Activated CD4-positive, alpha-beta T cell treated with anti-CD3 and anti-CD28 coated beads, Interleukin-2, amount 50 U/mL, for 16 hours (primary cell): Measurements from ENCODE around the gene DGKE.

Experiments used
- DNase-seq: peaks from one replicate; pipeline ENCODE4 v3.0.0-alpha.2; 2020

The DGKE gene

DNA sequence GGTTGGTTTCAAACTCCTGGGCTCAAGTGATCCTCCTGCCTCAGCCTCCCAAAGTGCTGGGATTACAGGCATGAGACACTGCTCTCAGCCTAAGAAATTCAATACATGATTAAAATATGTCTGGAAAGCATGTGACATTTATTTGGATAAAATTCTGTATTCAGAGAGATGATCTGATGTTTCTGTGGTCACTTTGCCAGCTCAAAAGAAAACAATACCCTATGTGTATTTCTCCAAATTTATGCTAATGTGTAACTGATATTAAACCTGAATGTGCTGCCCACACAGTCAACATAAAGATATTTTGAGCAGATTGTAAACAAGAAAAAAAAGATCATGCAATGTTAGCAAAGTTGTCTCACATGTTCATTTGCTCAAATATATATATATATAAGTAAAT lies 16.9 kb upstream of the DGKE start:
- DNase-seq: no peak

DNA sequence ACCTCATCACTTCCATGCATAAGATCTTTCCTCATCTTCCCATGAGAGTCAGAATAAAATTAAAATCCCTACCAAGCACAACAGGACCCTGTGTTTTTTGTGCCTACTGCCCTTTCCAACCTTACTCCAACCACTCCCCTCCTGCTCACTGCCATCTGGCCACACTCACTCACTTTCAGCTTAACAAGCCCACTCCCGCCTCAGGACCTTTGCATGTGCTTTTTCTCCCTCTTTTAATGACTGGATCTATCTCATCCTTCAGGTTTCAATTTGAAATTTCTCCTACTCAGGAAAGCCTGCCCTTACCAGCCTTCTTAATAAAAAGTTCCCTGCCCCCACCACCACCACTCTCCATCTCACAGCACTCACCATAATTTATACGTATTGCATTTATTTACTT lies 14.9 kb upstream of the DGKE start:
- DNase-seq: no peak

DNA sequence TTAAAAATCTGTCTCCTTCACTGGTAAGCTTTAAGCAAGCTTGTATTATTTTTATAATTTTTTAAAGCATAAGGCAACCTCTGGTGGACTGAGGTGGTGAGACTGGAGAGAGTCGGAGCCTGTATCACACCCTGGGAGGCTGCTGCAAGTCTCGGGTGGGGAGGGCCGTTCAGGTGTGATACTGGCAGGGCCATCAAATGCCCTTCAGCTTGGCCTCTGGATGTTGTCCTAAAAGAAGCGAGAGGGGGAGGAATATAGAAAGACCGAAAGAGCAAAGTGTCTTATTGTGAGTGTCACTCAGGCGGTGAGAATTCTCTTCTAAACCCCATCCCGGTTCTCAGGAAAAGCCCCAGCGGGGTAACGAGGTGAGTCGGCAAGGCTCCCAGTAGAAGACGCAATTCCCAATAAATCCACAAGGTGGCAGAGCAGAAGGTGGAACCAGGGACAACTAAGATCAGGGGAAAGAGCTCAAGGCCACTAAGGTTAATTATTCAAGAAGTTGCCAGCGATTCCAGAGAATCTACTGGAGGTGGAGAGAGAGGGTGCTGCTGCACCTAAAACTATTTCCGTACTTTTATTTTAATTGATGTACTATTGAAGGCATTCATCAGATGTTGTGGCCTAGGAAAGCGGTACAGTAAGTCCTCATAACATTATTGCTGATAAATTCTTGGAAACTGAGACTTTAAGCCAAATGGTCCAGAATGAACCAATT lies 14.4 kb upstream of the DGKE start:
- peak; percentile 83 for DNase-seq

DNA sequence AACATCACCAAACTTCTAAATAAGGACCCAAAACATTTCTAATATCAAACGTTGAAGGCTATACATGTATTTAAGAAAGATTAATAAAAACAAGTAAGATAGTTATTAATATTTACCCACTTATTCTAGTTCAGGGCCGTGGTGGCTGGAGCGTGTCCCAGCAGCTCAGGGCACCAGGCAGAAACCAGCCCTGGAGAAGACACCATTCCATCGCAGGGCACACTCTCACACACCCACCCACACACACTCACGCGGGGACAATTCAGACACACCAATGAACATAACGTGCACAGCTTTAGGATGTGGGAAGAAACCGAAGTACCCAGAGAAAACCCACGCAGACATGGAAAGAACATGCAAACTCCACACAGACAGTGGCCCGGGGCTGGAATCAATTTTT lies 13.7 kb upstream of the DGKE start:
- no peak for DNase-seq

DNA sequence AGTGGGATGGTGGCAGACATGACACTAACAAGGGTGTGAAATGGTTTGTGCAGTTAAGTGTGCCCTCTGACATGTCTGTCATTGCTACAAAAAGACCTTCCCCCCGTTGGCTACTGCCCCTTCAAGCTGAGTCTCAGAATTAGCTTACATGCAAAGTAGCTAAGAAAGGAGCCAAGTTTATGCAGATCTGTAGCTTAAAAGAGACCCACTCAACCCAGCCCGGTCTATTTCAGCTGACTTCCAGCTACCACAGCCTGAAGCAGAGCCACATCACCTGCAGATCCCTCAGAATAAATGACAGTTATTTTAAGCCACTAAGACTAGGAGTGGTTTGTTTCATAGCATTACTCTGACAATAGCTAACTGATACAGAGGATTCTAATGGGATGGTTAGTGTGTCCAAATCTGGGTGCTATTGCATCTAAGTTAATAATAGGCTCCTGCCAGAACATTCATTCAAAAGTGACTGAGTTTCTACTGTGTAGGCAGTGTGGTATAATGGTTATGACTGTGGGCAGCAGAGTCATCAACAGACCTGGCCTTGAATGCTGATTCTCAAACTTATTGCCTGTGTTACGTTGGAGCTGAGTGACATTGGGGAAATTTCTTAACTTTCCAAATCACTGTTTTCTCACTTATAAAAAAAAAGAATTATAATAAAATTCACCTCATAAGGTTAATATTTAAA lies 12.0 kb upstream of the DGKE start:
- DNase-seq: peak; percentile 8

DNA sequence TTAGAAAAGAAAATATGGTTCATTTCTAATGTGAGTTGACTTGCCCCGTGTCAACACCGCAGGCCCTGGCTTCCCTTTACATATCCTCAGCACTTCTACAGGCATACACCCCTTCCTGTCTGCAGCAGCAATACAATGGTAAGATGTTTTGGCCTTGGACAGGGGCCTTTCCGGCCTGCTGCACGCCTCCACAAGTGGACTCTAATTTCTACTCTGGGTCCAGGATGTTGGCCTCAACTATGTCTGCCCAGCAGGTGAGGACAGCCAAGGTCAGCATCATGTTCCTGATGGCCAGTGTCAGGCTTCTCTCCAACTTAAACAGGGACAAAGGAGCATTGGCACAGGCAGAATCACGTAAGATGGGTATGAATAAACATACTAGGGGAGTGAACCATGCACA lies 11.2 kb upstream of the DGKE start:
- DNase-seq: no peak

DNA sequence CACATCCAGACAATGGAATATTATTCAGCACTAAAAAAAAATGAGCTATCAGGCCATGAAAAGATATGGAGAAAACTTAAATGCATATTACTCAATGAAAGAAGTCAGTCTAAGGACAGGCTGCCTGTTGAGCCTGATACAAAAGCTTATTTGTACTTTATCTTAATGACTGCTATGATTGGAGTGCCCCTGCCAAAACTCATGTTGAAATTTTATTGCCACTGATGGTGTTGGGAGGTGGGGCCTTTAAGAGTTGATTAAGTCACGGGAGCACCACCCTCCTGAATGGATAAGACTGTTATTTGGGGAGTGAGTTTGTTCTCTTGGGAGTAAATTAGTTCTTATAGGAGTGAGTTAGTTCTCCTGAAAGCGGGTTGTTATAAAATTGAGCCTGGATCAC lies 10.1 kb upstream of the DGKE start:
- no peak for DNase-seq

DNA sequence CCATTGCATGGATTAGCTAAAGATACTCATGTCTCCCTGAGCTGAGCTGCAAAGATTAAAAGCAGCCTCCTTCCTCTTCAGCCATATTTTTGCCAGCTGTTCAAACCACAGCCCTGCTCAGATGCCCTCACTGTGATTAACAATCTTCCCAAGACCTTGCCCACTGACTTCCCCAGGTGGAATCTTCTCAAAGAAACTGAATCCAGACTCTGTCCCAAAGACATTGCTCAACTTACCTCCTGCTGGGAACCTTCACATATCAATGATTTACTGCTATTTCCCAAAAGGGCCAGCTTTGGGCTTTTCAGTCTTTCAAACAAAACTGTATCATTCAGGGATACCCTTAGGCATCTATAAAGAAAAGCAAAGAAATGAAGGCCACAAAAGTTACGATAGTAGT lies 9.4 kb upstream of the DGKE start:
- DNase-seq: no peak

DNA sequence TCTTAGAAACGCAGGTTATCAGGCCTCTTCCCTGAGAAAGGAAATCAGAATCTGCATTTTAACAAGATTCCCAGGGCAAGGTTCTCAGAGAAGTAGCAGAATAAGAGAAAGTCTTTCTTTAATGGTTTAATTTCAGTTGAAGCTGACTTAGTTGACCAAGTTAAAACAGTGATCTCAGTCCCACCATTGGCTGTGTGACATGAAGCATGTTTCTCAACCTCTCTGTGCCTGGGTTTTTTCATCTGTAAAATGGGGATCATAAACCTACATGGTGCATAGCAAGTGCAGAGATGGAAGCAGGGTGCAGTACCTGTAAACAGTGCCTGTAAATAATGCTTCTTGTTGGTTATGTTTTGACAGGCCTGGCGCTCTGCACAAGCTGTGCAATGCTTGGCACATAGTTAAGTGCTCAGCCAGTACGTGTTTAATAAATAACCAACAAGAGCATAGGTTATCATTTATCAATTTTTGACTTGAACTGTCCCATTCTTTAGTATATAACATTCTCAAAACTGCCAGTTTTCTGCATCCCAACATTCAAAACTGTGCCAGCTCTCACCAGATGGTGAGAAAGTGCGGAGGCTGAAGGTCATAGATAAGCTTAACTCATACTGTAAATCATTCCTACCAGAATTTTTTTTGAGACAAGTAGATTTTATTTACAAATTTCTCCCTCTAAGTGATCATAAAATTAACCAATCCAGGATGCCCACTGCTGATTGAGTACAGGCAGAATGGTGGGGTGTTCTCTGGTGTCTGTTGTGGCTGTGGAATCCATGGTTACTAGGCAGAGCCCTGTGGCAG lies 7.1 kb upstream of the DGKE start:
- DNase-seq: no peak

DNA sequence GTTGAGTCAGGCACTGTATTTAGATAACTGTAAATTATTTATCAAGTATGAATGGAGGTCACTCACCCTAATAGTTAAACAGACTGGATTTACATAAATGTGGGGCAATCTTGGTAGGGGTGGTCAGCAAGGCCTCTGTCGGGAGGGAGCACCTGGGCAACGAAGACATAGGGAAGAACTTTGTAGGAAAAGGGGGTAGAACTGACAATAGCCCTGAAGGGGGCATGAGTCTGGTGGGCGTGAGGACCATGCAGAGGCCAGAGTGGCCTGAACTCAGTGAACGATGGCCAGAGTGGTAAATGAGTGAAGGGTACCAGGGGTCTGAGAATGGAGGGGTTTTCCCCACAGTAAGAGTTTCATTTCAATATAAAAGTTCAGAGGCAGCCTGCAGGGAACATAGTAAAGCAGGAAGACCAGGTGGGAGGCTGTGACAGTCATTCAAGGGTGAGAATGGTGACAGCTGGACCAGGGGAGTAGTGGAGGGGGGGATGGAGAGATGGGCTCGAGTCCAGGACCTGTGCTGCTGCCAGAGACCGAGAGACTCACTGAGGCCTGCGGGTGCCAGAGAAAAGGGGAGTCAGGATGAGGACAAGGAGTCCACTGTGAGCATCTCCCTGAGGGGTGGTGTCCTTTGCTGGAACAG lies 3.1 kb upstream of the DGKE start:
- no peak for DNase-seq

DNA sequence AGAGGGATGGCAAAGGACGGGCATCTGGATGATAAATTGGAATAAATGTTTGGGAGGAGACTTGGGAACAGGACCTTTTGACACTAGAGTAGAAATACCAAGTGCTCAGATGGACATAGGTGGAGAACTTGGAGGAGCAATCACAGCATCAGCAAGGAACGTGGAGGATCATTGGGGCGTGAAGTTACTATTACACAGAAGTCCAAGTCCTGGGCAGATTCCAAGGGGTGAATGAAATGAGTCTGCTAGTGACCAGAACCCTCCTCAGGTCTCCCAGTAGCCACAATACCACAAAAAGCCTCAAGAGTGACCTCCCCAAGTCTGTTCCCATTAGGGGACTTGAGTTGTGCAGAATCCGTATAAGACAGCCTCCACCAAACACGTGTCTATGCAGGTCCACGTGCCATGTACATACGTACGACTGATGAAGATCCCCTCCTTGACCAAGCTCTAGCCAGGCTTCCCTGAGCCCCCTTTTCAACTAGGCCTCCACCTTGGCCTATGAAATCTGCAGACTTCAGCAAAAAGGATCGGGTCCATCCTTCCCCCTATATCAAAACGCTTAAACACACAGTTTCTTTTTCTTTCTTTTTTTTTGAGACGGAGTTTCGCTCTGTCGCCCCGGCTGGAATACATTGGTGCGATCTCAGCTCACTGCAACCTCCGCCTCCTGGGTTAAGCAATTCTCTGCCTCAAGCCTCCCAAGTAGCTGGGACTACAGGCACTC lies 2.4 kb upstream of the DGKE start:
- no peak for DNase-seq

DNA sequence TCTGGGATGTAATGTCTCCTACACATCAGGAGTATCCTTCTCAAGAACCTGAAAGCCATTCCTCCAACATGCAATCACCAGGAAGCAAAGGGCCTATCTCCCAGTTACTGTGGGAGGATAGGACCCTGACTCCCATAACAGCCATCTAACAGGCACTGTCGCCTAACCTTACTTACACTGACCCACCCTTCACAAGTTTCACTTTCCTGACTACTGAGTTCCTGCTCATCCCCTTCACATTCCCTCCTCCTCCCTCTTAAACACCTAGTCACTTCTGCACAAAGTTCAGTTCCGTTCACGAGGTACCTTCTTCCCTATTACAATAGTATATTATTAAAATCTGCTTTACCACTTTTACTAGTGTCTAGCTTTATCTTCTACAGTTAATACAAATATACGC lies 1.5 kb upstream of the DGKE start:
- DNase-seq: peak; percentile 3

DNA sequence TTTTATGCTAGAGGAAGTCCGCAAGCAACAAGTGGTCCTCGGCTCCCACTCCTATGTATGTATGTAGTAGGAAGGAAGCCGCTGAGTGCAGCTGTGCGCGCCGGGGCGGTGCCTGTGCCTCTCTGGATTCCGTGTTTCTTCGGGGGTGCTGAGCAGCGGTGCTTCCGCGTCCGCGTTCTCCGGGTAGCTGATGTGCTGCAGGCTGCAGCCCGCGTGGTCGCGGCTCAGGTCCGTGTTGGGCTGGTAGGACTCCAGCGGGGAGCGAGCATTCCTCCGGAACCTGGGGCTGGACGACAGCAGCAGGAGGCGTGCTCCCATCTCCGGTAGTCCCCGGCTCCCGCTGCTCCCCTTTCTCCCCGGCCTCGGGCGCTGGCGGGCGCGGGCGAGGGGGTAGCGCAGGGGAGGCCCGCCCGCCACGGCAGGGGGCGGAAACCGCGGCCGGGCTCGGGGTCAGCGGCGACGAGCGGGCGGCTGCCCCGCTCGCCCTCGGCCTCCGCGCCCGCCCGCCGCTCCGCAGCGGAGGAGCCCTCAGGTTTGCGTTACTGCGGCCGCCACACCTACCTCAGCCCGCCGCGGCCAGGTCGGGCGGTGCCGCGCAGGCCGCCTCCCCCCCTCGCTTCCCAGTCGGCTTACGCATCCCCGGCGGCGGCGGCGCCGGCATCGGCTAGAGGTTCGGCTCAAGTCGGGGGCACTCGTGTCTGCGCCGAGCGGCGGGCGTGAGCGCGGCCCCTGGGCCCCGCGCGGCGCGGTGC lies 718 bp upstream of the DGKE start:
- peak; percentile 71 for DNase-seq

DNA sequence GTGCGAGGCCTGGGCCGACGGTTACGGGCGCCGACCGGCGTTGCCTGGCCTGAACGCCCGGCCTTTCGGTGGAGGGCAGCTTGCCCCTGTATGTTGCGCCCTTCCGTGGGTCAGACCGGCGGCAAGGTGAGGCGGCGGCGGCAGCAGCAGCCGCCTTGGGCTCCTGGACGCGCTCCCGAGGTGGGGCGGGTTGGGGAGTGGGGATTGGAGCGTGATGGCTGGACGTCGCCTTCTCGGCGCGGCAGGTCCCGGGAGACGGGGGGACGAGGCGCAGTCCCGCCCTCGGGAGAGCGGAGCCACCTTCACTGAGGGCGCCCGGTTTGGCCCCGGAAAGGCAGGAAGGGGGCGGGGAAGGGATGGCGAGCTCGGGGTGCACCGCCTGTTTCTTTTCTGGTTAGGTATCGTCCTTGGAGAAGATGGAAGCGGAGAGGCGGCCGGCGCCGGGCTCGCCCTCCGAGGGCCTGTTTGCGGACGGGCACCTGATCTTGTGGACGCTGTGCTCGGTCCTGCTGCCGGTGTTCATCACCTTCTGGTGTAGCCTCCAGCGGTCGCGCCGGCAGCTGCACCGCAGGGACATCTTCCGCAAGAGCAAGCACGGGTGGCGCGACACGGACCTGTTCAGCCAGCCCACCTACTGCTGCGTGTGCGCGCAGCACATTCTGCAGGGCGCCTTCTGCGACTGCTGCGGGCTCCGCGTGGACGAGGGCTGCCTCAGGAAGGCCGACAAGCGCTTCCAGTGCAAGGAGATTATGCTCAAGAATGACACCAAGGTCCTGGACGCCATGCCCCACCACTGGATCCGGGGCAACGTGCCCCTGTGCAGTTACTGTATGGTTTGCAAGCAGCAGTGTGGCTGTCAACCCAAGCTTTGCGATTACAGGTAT lies 671 bp downstream of the DGKE start:
- peak; percentile 75 for DNase-seq

DNA sequence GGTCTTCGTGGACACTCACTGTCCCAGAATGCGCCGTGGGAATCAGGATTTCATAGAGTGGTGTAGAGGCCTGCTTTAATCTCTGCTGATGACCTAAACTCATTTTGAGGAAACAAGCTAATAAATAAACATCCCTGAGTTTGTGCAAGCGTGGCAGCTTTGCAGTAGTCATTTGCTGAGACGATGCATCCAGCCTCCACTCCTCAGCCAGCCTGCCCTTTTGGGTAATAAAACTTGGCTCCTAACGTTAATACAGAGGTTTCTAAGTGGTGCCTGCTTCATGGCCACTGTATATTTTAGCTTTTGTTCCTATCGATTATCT lies 1.3 kb downstream of the DGKE start:
- DNase-seq: no peak

DNA sequence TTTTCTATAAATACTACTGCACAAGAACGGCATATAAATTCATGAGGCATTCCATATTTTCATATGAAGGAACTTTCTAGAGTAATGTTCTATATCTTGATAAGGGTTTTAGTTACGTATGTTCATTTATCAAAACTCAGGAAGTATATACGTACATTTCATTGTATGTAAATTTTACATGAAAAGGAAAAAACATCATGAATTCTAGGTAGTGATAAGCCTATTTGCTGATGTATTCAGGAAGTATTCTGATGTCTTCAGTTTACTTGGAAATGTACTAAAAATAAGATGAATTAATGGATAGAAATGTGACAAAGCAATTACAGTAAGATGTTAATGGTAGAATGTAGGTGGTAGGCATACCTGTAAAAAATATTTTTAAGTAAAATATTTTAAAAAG lies 4.7 kb downstream of the DGKE start:
- no peak for DNase-seq

DNA sequence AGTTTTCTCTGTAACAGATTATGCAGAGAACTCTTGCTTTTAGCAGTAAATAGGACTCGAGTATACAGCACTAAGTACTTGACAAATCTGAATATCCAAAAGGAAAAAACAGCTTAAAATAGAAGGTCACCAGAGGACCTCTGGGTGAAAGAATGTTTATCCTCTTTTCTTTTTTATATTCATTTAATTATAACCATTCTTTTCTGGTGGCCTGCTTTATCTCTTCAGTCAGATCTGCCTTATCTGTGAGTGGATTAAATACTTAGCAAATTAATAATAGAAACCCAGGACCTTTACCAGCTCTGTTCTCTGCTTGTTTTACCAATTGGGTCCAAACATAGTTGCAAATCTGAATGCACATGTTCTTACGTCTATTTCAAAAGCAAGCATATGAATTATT lies 8.6 kb downstream of the DGKE start:
- no peak for DNase-seq

DNA sequence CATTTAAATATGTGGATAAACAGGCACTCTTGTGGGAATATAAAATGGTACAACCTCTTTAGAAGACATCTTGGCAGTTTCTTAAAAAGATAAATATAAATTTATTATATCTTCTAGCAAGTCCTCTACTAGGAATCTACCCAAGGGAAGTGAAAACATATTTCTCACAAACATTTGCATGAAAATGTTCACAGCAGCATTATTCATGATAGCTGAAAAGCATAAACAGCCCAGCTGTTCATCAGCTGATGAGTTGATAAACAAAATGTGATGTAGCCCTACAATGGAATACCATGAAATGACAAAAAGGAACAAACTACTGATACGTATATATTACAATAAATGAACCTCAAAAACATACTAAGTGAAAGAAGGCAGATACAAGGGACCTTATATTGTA lies 12.0 kb downstream of the DGKE start:
- no peak for DNase-seq

DNA sequence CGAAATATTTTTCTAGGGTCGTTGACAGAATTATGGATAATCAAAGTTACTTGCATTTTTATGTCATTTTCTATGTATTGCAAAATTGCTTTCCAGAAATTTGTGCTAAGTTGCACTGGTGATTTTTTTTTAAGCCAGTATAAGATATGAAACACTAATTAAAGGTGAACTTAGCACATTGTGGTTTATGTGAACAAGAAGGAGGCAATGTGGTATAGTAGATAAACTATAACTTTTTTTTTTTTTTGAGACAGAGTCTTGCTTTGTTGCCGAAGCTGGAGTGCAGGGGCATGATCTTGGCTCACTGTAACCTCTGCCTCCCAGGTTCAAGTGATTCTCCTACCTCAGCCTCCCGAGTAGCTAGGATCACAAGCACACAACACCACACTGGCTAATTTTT lies 13.2 kb downstream of the DGKE start:
- no peak for DNase-seq

DNA sequence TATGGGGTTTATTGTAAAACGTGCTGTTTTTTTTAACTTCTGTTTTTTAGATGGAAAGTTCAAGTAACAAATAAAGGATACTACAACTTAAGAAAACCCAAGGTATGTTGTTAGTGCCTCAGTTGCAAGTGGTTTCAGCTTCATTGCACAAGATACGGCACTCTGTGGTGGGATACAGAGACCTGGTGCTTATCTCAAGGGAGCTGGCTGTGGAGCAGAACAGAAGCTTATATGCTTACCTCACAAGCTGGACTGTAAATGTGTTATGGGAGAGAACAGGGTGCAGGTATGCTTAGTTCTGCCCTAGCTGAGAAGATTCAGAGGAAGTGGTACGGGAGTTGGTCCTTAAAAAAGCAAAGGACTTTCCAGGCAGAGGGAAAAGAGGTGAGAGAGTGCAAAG lies 15.2 kb downstream of the DGKE start:
- DNase-seq: no peak

DNA sequence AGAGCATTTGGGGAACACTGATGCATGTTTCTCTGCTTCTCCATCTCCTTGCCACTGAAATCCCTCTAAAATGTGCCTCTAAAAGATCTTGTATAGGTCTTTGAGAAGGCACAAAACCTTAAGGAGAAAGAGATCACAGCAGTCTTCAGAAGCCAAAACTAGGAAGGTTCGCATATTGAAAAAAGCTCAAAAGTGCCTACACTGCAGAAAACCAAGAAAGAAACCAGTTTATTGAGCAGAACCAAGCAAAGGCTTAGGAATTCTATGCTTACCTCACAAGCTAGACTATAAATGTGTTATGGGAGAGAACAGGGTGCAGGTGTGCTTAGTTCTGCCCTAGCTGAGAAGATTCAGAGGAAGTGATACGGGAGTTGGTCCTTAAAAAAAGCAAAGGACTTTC lies 16.6 kb downstream of the DGKE start:
- no peak for DNase-seq
